ENCODE results near the gene KRT80.

KRT80 gene

DNA sequence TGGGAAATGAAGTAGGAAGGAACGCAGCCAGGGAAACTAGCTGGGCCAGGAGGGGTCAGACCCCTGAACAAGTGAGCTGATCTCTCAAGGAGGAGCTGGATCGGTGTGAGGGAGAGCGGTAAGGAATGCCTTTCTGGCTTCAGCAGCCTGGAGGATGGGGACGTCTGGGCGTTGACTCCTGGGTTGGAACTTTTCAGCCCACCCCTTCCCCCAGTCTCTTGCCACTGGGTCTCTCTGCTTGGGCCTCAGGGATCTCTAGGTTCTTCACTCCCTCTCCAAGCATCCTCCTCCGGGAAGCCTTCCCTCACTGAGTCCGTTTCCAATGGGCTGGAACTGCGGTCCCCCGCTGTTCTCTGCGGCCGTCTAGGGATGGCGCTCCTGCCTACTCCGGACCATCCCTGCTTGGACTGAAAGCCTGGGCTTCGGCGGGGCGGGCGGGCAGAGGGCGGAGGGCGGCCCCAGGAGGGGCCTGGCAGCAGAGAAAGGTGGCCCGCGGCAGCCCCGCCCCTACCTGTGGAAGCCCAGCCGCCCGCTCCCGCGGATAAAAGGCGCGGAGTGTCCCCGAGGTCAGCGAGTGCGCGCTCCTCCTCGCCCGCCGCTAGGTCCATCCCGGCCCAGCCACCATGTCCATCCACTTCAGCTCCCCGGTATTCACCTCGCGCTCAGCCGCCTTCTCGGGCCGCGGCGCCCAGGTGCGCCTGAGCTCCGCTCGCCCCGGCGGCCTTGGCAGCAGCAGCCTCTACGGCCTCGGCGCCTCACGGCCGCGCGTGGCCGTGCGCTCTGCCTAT is 41.1 kb upstream of the KRT80 start, which contains the start of gene KRT7:
Gene KRT7 (plus strand): TSS at position 570 of the 788 bp plus-strand sequence. CDS start 54 bp downstream, at position 624.
- H3K4me3 ChIP-seq (ENCODE audit: low read depth, low read length): no peak within 1 kb of the TSS
- H3K9me3 ChIP-seq: no peaks in the 10 kb centered on the region
- no peaks in the 10 kb centered on the region for H3K27me3 ChIP-seq
- no peaks in the 10 kb centered on the region for H3K36me3 ChIP-seq
- no peak for DNase-seq
- H3K4me1 ChIP-seq: no peaks in the 10 kb centered on the region; the same call in 1 of the 2 replicates
- TF ChIP-seq, protein P1, sequence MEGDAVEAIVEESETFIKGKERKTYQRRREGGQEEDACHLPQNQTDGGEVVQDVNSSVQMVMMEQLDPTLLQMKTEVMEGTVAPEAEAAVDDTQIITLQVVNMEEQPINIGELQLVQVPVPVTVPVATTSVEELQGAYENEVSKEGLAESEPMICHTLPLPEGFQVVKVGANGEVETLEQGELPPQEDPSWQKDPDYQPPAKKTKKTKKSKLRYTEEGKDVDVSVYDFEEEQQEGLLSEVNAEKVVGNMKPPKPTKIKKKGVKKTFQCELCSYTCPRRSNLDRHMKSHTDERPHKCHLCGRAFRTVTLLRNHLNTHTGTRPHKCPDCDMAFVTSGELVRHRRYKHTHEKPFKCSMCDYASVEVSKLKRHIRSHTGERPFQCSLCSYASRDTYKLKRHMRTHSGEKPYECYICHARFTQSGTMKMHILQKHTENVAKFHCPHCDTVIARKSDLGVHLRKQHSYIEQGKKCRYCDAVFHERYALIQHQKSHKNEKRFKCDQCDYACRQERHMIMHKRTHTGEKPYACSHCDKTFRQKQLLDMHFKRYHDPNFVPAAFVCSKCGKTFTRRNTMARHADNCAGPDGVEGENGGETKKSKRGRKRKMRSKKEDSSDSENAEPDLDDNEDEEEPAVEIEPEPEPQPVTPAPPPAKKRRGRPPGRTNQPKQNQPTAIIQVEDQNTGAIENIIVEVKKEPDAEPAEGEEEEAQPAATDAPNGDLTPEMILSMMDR (IDR thresholded peaks at IDR 0.05; ENCODE audit: low read depth, low read length): no peak

DNA sequence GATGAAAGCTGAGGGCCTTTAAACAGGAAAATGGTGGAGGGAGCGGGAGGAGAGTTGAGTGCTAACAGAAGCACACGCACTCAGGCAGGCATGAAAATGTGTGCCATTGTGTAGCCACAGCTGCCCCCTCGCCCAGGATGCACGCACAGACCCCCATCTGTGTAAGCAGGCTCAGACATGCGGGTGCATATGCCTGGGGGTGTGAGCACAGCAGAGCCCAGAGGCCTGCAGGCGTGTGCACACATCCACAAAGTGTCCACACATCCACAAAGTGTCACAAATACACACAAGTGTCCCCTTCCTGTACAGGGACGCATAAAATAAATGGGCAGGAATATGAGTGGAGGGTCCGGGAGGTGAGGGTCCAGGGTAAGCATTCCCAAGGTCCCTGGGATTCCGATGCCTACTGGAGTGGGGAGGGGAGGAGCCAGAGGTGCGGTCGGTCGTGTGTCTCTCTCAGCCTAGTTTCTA is 40.4 kb upstream of the KRT80 start:
- no peaks in the 10 kb centered on the region for H3K36me3 ChIP-seq
- no peak overlapping the region for H3K4me3 ChIP-seq (ENCODE audit: low read depth, low read length)
- H3K4me1 ChIP-seq: no peaks in the 10 kb centered on the region; the same call in 1 of the 2 replicates
- TF ChIP-seq, protein P1 (IDR thresholded peaks at IDR 0.05; ENCODE audit: low read depth, low read length): no peak
- no peaks in the 10 kb centered on the region for H3K27me3 ChIP-seq
- H3K9me3 ChIP-seq: no peaks in the 10 kb centered on the region
- no peak for DNase-seq

DNA sequence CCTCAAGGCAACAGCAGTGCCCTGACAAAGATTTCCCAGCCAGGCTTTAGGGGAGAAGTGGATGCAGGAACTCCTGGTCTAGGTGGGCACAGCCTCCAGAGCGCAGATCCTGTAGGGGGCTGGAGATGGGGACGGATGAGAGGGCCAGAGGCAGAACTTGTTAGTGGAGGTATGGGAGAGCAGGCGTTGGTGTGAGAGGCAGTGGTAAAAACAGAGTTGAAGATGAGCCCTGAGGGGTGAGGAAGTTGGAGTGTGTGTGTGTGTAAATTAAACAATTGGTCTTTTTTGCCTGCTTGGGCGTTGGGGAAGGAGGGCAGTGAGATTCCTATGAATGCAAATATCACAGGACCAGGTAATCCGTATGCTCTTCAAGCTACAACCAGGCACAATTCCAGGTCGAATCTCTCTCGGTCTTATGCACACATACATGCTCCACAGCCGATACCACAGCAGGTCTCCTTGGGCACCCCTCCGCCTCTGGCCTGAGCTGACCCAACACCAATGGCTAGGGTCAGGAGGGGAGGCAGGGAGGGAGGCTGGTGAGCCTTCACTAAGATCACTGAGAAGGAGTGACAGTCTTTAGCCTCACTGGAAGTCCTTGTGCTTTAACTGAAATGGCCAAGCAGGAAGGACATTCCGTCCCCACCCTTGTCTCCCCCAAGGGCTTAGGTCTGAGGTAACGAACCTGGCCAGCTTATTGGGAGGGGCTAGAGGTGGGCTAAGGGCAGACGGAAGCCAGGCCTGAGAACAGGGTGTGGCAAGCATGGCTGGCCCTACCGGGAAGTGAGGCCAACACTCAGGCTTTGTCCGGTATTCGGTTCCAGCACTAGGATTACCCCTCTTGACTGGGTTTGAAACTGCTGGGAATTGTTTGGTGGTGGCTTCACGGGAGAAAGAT is 39.7 kb upstream of the KRT80 start:
- no peaks in the 10 kb centered on the region for H3K27me3 ChIP-seq
- H3K9me3 ChIP-seq: no peaks in the 10 kb centered on the region
- no peaks in the 10 kb centered on the region for H3K36me3 ChIP-seq
- TF ChIP-seq, protein P1 (IDR thresholded peaks at IDR 0.05; ENCODE audit: low read depth, low read length): no peak
- no peak overlapping the region for H3K4me3 ChIP-seq (ENCODE audit: low read depth, low read length)
- H3K4me1 ChIP-seq: no peaks in the 10 kb centered on the region; the same call in 1 of the 2 replicates
- no peak for DNase-seq

DNA sequence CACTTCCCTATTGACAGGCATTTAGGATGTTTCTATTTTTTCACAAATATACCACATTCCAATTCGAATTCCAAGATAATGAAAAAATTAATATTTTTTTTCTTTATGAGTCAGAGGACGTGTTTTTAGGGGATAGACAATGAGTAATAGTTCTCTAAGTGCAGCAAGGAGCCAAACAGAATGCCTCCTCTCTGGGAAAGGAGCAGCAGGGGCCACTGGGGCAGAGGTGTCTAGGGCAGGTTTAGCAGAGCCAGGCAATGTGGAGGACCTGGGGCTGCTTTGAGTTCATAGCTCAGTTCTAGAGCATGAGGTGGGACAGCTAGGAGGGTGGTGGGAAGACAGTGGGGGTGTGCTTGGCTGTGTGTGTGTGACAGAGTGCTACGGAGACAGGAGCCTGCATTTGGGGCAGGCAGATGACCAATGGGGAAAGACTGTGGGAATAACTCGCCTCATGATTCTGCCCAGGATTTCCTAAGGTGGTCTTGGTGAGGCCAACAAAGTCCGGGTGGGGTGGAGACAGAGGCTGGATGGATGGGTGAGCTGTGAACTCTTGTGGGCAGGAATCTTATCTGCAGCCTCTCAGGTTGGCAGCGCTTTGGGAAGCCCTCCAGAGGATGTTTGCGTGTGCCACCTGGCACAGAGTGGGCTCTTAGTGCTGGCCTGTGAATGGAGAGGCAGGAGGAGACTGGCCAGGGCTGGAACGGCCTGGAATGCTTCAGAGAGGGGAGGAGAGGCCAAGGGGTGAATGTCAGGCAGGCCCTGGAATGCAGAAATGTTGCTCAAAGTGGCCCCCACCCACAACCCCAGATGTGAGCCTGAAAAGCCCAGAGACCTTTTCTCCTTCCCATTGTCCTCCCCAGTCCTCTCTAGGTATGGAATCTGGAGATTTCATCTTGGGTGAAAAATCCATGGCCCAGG is 38.8 kb upstream of the KRT80 start:
- no peak for DNase-seq
- Histone ChIP-seq H3K9me3 (no peaks in the 10 kb centered on the region), H3K4me3 (ENCODE audit: low read depth, low read length) (no peak overlapping the region), H3K4me1 (no peaks in the 10 kb centered on the region; the same call in 1 of the 2 replicates), H3K27me3 (no peaks in the 10 kb centered on the region), H3K36me3 (no peaks in the 10 kb centered on the region)
- TF ChIP-seq, protein P1 (IDR thresholded peaks at IDR 0.05; ENCODE audit: low read depth, low read length): no peak

DNA sequence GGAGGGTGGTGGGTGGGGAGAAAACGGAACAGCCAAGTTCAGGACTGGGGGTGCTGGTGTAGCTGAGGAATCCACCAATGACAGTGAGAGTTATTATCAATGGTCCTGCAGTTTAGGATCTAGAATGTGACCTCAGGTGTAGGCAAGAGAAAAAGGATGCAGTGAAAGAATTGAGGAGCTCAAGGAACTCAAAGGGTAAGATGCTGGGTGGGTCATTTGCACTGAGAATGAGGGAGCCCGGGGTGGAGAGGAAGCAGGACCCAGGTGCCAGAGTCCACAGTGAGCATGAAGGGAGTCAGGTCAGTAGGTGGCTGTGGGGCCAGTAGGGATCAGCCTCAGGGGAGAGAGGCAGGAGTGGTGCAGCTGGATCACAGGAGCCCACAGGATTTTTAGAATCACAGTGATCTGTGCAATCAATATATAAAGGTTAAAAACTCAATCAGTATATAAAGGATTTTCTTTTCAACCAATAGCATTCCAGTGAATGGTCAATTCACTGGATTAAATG is 38.1 kb upstream of the KRT80 start:
- H3K36me3 ChIP-seq: no peaks in the 10 kb centered on the region
- no peaks in the 10 kb centered on the region for H3K4me1 ChIP-seq
- no peaks in the 10 kb centered on the region for H3K9me3 ChIP-seq

More for the DNA sequence above, 38.1 kb upstream of the KRT80 start:
- TF ChIP-seq, protein P1 (IDR thresholded peaks at IDR 0.05; ENCODE audit: low read depth, low read length): no peak
- Histone ChIP-seq H3K27me3 (no peaks in the 10 kb centered on the region), H3K4me3 (ENCODE audit: low read depth, low read length) (no peak overlapping the region)
- DNase-seq: no peak

All from BE2C (cell line).